ENCODE data around the gene PHGDH. TPM values are rescaled to one million over a fixed set of nuclear protein-coding genes. Genes with fewer than 3 reads are reported as not detected.
"Not testable (repeated sequence)": the region's sequence is repeated elsewhere in the genome, so short reads cannot be mapped to it uniquely, and the experiment has no call there.

Gene PHGDH
- polyA plus RNA-seq, 6 donors from 2014 or later: 2.4 to 11.3 (median 2.7) TPM; not detected in 1

DNA sequence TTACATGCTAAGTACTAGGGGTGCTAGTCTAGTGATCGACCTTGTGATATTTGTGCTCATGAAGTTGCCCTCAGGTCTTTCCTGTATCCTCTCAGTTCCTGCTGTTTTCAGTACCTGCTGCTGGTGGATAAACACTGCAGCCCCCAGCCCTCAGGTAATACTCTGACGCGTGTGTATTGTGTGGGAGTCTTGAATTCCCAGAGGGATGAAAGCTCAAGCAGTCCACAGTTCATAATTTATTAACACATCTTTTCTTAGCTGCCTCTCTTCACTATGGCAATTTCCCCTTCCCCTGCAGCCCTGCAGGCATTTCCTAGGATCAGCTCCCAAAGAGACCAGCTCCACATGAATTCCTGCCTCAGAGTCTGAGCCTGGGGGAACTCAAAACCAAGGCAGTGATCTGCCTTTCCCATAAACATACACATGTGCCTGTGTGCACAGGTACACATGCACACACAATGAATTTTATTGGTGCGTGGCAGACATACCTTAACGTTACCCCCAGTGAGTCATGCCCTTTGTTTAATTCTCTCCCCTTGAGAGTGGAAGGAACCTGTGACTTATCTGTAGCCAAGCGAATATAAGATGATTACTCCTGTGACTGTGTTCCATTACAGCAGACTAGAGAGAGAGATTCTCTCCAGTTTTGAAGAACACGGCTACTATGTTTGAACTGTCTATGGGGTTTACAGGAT, 71.0 kb downstream of the PHGDH start:
- Mint-ChIP-seq H3K4me3 (no peak overlapping the region), H3K4me1 (no peaks in the 10 kb centered on the region), H3K27ac (no peak overlapping the region), H3K27me3 (peaks cover 4 to 8% (median 5%) of the 10 kb centered on the region in 3 donors), H3K36me3 (no peaks in the 10 kb centered on the region), H3K9me3 (peaks cover 0 to 1% (median 0%) of the 10 kb centered on the region in 7 donors)
- ATAC-seq (ENCODE audit: low read depth in 2 of 2) (no peak), DNase-seq (no peak)

DNA sequence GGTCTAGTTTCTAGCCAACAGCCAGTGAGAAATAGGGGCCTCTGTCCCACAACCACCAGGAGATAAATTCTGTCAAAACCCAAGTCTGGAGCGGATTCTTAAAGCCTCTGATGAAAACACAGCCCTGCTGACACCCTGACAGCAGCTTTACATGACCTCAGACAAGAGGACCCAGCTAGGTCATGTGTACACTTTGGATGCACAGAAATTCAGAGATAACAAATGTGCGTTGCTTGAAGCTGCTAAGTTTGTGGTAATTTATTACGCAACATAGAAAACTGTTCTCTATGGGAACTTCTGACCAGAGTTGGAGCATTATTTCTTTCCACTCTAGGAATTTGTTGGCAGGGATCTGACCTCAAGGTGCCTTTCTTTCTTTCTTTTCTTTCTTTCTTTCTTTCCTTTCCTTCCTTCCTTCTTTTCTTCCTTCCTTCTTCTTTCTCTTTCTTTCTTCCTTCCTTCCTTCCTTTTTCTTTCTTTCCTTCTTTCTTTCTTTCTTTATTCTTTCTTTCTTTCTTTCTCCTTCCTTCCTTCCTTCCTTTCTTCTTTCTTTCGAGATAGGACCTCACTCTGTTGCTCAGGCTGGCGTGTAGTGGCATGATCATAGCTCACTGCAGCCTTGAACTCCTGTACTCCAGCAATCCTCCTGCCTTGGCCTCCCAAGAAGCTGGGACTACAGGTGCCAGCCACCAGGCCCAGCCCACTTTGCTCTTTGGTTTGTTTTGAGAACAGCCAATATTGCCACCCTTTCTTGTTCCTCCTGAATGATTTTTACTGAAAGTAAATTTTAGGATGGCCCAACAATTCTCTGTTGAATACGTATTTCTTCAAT, 71.8 kb downstream of the PHGDH start:
- H3K27me3 Mint-ChIP-seq: peaks cover 0 to 8% (median 4%) of the 10 kb centered on the region in 3 donors
- no peak for DNase-seq

DNA sequence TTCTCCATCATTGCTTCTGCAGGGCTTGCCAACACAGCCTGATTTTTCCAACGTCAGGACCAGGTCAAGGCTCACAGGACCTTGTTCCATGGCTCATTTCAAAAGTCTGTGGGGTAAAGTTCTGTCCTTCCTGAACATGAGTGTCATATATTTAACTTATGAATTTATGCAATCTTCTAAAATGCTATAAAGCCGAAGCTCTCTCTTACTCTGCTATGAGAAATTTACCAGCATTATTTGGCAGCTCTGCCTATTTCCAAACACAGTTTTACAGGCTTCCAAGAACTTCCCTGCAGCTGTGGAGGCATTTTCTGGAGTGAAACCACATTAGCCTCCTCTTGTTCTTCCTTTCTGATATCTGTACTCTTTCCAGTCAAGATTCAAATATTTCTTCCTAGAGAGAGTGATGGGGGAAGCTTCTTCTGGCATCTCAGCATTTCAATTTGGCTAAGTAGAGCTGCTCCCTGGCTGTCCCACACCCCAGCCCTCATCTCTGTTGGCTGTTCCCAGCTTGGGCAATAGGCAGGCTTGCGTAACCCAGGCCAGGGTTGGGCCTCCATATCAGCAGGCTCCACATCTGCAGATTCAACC, 72.6 kb downstream of the PHGDH start:
- DNase-seq: no peak
- H3K27ac Mint-ChIP-seq: peak overlapping the region in 1 of 6 donors; percentile 59
- H3K4me3 Mint-ChIP-seq: no peak overlapping the region
- peaks cover 0 to 1% (median 0%) of the 10 kb centered on the region in 7 donors for H3K9me3 Mint-ChIP-seq
- H3K27me3 Mint-ChIP-seq: peaks cover 0 to 8% (median 5%) of the 10 kb centered on the region in 3 donors
- no peaks in the 10 kb centered on the region for H3K36me3 Mint-ChIP-seq
- H3K4me1 Mint-ChIP-seq: no peaks in the 10 kb centered on the region
- ATAC-seq (ENCODE audit: low read depth in 2 of 2): no peak

More for the DNA sequence above, 71.8 kb downstream of the PHGDH start:
- no peak for ATAC-seq (ENCODE audit: low read depth in 2 of 2)
- peak overlapping the region in 1 of 6 donors; percentile 59 for H3K27ac Mint-ChIP-seq
- H3K4me1 Mint-ChIP-seq: no peaks in the 10 kb centered on the region
- H3K4me3 Mint-ChIP-seq: no peak overlapping the region
- peaks cover 0 to 1% (median 0%) of the 10 kb centered on the region in 7 donors for H3K9me3 Mint-ChIP-seq
- H3K36me3 Mint-ChIP-seq: no peaks in the 10 kb centered on the region

DNA sequence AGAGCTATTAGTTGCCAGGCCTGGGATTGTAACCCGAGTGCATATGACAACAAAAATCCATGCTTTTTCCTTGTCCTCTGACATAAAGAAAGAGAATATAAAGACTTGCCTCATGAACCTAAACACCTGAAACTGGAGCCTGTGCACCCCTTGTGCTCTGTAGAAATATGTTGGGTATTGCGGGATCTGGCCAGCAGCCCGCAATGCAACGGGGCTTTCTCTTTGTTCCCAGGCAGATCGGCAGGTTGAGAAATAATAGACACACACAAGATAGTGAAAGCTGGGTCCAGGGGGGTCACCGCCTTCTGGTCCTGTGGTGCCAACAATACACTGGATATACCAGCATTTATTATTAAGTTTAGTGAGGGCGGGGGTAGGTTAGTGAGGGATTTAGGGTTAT, 74.3 kb downstream of the PHGDH start:
- ATAC-seq (ENCODE audit: low read depth in 2 of 2); H3K36me3 Mint-ChIP-seq; H3K4me3 Mint-ChIP-seq: not testable (repeated sequence)

DNA sequence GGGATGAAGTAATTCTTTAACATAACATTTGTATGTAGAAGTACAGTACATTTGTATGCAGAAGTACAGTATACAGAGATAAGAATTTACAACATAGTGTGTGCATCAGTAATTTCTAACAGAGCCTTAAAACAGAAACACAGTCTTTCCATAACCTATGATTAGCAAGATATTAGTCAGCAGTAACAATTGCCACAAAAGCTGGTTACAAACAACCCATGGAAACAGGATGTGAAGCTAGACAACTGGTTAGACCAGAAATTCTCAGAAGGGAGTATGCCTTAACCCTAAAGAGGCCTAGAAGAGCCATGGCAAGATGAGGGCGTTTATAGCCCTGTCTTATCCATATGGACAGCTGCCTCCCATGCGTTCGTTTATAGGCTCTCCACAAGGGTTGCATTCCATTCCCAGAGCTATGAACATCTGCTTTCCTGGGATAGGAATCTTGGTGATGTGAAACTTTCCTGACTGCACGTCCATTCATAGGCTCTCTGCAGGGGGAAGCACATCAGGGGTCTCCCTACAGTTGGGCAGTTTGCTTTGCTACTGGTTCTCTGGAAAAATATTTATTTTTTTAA, 74.8 kb downstream of the PHGDH start:
- not testable (repeated sequence) for ATAC-seq (ENCODE audit: low read depth in 2 of 2); H3K36me3 Mint-ChIP-seq; H3K4me3 Mint-ChIP-seq; H3K4me1 Mint-ChIP-seq; H3K9me3 Mint-ChIP-seq; H3K27ac Mint-ChIP-seq; DNase-seq
- peaks cover 4 to 19% (median 16%) of the 10 kb centered on the region in 3 donors for H3K27me3 Mint-ChIP-seq

More for the DNA sequence above, 74.3 kb downstream of the PHGDH start:
- H3K27me3 Mint-ChIP-seq: peaks cover 8 to 16% (median 11%) of the 10 kb centered on the region in 3 donors
- not testable (repeated sequence) for H3K9me3 Mint-ChIP-seq, DNase-seq, H3K4me1 Mint-ChIP-seq, H3K27ac Mint-ChIP-seq

DNA sequence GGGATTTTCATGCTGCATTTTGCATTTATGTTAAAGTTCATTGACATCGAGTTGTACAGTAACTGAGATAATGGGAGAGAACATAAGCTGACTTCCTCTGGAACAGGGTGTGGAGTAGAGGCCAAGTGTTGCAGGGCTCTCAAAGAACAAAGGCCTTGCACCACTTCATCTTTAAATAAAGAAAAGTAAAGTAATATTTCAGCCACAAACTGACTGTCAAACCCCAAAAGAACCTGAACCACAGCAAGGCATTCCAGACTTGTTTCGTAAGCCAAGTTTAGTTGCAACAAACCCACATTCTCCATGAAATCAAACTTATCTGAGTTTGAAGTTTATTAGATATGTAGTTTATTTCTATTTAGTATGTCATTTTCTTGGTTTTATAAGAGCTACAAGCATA, 76.0 kb downstream of the PHGDH start:
- Mint-ChIP-seq H3K27me3 (peaks cover 4 to 24% (median 20%) of the 10 kb centered on the region in 3 donors), H3K36me3 (no peaks in the 10 kb centered on the region), H3K4me3 (no peak overlapping the region), H3K4me1 (no peaks in the 10 kb centered on the region), H3K9me3 (no peaks in the 10 kb centered on the region), H3K27ac (no peak overlapping the region)
- no peak for DNase-seq
- no peak for ATAC-seq (ENCODE audit: low read depth in 2 of 2)

DNA sequence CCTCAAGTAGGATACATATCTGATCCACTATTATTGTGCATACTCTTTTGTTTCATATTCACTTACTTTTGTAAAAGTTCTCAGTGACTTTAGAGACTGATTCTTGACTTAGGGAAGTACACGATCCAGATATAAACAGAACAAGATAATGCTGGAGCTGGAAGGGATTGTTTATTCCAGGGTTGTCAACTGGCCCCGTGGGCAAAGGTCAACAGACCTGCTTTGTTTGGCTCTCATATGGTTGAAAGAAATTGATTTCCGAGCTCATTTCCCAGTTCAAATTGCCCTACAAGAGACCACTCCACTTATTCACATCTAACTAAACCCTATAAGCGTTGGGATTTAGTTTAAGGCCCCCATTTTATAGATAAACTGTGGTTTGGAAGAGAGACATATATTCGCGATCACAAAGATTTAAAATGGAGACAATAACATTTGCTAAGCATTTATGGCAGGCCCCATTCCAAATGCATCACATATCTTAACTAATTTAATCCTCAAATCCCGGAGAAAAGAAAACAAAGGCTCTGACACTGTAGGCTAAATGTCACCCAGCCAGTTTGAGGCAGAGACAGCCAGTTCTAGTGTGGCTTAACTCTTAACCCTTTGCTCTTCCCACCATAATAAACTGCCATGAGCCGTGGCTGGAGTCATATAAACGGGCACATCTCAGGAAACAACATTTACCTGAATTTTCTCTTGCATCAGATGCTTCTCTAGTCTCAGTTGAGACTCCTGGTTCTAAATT, 78.9 kb downstream of the PHGDH start:
- DNase-seq (no peak), ATAC-seq (ENCODE audit: low read depth in 2 of 2) (no peak)
- H3K4me1 Mint-ChIP-seq: no peaks in the 10 kb centered on the region
- H3K36me3 Mint-ChIP-seq: no peaks in the 10 kb centered on the region
- H3K27me3 Mint-ChIP-seq: peaks cover 4 to 40% (median 28%) of the 10 kb centered on the region in 3 donors
- no peak overlapping the region for H3K4me3 Mint-ChIP-seq
- no peaks in the 10 kb centered on the region for H3K9me3 Mint-ChIP-seq
- peak overlapping the region in 1 of 6 donors; percentile 55 for H3K27ac Mint-ChIP-seq

DNA sequence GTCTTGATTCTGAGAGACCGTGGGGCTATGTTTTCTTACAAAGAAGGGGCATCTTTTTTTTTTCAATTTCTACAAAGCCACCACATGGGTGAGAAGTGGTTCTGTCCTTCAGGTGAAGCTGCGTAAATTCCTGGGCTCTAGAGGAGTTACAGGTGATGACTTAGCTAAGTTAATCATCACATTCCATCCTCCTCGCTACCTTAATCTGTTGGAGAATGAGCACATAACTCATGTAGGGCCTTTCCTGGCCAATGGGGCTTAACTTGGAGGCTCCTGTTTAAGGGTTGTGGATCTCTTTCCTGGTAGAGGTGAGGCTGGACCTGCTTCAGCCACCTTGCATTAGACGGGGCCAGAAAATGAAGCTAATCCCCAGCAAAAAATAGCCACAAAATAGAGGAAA, 79.6 kb downstream of the PHGDH start:
- no peak for ATAC-seq (ENCODE audit: low read depth in 2 of 2)
- Mint-ChIP-seq H3K27ac (no peak overlapping the region), H3K36me3 (no peaks in the 10 kb centered on the region), H3K4me3 (no peak overlapping the region), H3K4me1 (no peaks in the 10 kb centered on the region), H3K27me3 (peaks cover 4 to 40% (median 28%) of the 10 kb centered on the region in 3 donors), H3K9me3 (no peaks in the 10 kb centered on the region)
- no peak for DNase-seq

Other genes starting within 250 kb of the PHGDH start
- not detected for gene HSD3B1, start 204.7 kb upstream of the PHGDH start, polyA plus RNA-seq (ENCODE audit: low read depth in 6 of 6)
- gene ZNF697, start 63.7 kb upstream of the PHGDH start, polyA plus RNA-seq (ENCODE audit: low read depth in 6 of 6): not detected
- gene HMGCS2, start 57.0 kb downstream of the PHGDH start, polyA plus RNA-seq (ENCODE audit: low read depth in 6 of 6): not detected
- gene REG4, start 99.5 kb downstream of the PHGDH start, polyA plus RNA-seq (ENCODE audit: low read depth in 6 of 6): not detected
- gene ADAM30, start 184.6 kb downstream of the PHGDH start, polyA plus RNA-seq (ENCODE audit: low read depth in 6 of 6): not detected

Measured in naive B cell (primary cell).